Measurements from ENCODE around the gene ALAD.

Gene ALAD

GRCh38 chr9:113421726-113422125 is 20.6 kb upstream of the ALAD start:
- H3K9me2 ChIP-seq (replicated peaks; ENCODE audit: control insufficient read depth, low read length): no peaks in the 10 kb centered on the region
- H3F3A ChIP-seq (ENCODE audit: control insufficient read depth, insufficient read depth): peaks cover 2% of the 10 kb centered on the region; the same call in 1 of the 2 replicates
- H3K36me3 ChIP-seq (ENCODE audit: control insufficient read depth, low read length): no peaks in the 10 kb centered on the region
- no peak overlapping the region for H3K27ac ChIP-seq (ENCODE audit: low read depth, low read length)
- no peaks in the 10 kb centered on the region for H3K79me2 ChIP-seq (ENCODE audit: control insufficient read depth, low read length)
- TF ChIP-seq EZH2phosphoT487 (IDR thresholded peaks at IDR 0.05; ENCODE audit: borderline replicate concordance, low read length): no peak
- TF ChIP-seq, protein P1, sequence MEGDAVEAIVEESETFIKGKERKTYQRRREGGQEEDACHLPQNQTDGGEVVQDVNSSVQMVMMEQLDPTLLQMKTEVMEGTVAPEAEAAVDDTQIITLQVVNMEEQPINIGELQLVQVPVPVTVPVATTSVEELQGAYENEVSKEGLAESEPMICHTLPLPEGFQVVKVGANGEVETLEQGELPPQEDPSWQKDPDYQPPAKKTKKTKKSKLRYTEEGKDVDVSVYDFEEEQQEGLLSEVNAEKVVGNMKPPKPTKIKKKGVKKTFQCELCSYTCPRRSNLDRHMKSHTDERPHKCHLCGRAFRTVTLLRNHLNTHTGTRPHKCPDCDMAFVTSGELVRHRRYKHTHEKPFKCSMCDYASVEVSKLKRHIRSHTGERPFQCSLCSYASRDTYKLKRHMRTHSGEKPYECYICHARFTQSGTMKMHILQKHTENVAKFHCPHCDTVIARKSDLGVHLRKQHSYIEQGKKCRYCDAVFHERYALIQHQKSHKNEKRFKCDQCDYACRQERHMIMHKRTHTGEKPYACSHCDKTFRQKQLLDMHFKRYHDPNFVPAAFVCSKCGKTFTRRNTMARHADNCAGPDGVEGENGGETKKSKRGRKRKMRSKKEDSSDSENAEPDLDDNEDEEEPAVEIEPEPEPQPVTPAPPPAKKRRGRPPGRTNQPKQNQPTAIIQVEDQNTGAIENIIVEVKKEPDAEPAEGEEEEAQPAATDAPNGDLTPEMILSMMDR (IDR thresholded peaks at IDR 0.05; ENCODE audit: low read depth, low read length, poor library complexity, severe bottlenecking): no peak
- no peaks in the 10 kb centered on the region for H3K9me3 ChIP-seq (ENCODE audit: control insufficient read depth, insufficient read depth, low read length)
- no peak overlapping the region for H3K4me2 ChIP-seq (ENCODE audit: low read length)
- no peaks in the 10 kb centered on the region for H3K27me3 ChIP-seq (ENCODE audit: control insufficient read depth, low read length)
- H4K20me1 ChIP-seq (ENCODE audit: control insufficient read depth, insufficient read depth, low read depth, low read length): no peaks in the 10 kb centered on the region
- no peak overlapping the region for H3K4me3 ChIP-seq (ENCODE audit: low read length)
- peaks cover 11% of the 10 kb centered on the region for H3K4me1 ChIP-seq (ENCODE audit: control insufficient read depth, low read length)

GRCh38 chr9:113417370-113417769 is 16.3 kb upstream of the ALAD start:
- H3K79me2 ChIP-seq (ENCODE audit: control insufficient read depth, low read length): no peaks in the 10 kb centered on the region
- no peaks in the 10 kb centered on the region for H3K9me3 ChIP-seq (ENCODE audit: control insufficient read depth, insufficient read depth, low read length)
- no peak overlapping the region for H3K4me3 ChIP-seq (ENCODE audit: low read length)
- H3K27me3 ChIP-seq (ENCODE audit: control insufficient read depth, low read length): no peaks in the 10 kb centered on the region
- H3K4me2 ChIP-seq (ENCODE audit: low read length): no peak overlapping the region
- no peak overlapping the region for H3K27ac ChIP-seq (ENCODE audit: low read depth, low read length)
- H4K20me1 ChIP-seq (ENCODE audit: control insufficient read depth, insufficient read depth, low read depth, low read length): no peaks in the 10 kb centered on the region
- peaks cover 24% of the 10 kb centered on the region for H3K4me1 ChIP-seq (ENCODE audit: control insufficient read depth, low read length)
- no peaks in the 10 kb centered on the region for H3K36me3 ChIP-seq (ENCODE audit: control insufficient read depth, low read length)
- peaks cover 7% of the 10 kb centered on the region for H3F3A ChIP-seq (ENCODE audit: control insufficient read depth, insufficient read depth)
- TF ChIP-seq, protein P1 (IDR thresholded peaks at IDR 0.05; ENCODE audit: low read depth, low read length, poor library complexity, severe bottlenecking): no peak
- TF ChIP-seq EZH2phosphoT487 (IDR thresholded peaks at IDR 0.05; ENCODE audit: borderline replicate concordance, low read length): no peak
- no peaks in the 10 kb centered on the region for H3K9me2 ChIP-seq (replicated peaks; ENCODE audit: control insufficient read depth, low read length)

- Histone ChIP-seq H3K4me1 (ENCODE audit: control insufficient read depth, low read length) (peaks cover 32% of the 10 kb centered on the region), H3K4me2 (ENCODE audit: low read length) (peak overlapping the region; percentile 58), H3K4me3 (ENCODE audit: low read length) (peak overlapping the region; percentile 39), H3K27me3 (ENCODE audit: control insufficient read depth, low read length) (no peaks in the 10 kb centered on the region), H3K79me2 (ENCODE audit: control insufficient read depth, low read length) (no peaks in the 10 kb centered on the region), H3K27ac (ENCODE audit: low read depth, low read length) (peak overlapping the region; percentile 56), H3K36me3 (ENCODE audit: control insufficient read depth, low read length) (no peaks in the 10 kb centered on the region), H3F3A (ENCODE audit: control insufficient read depth, insufficient read depth) (peaks cover 12% of the 10 kb centered on the region), H3K9me3 (ENCODE audit: control insufficient read depth, insufficient read depth, low read length) (no peaks in the 10 kb centered on the region), H3K9me2 (replicated peaks; ENCODE audit: control insufficient read depth, low read length) (no peaks in the 10 kb centered on the region), H4K20me1 (ENCODE audit: control insufficient read depth, insufficient read depth, low read depth, low read length) (no peaks in the 10 kb centered on the region)
- TF ChIP-seq, protein P1 (IDR thresholded peaks at IDR 0.05; ENCODE audit: low read depth, low read length, poor library complexity, severe bottlenecking): no peak
- TF ChIP-seq EZH2phosphoT487 (IDR thresholded peaks at IDR 0.05; ENCODE audit: borderline replicate concordance, low read length): no peak
These were observed 15.2 kb upstream of the ALAD start for GRCh38 chr9:113416149-113416721.

Data from DOHH2 (cell line).